HG03064 (cell line): ENCODE data around the gene MYO1E.

Experiments used
- ATAC-seq: cut with Tn5 transposase; IDR thresholded peaks from one replicate; pipeline ENCODE4 v1.9.1; 2021; ENCODE audit warnings: low read depth; ENCODE audit not compliant: unreplicated experiment

The MYO1E gene

GRCh38 chr15:59273234-59273633 is 99.4 kb downstream of the MYO1E start:
- ATAC-seq, result no peak

- no peak for ATAC-seq
Measured at GRCh38 chr15:59271595-59272201, 101.0 kb downstream of the MYO1E start.

GRCh38 chr15:59268852-59269407 is 103.7 kb downstream of the MYO1E start:
- ATAC-seq, result no peak

- ATAC-seq, result no peak
Measured at GRCh38 chr15:59268168-59268851, 104.4 kb downstream of the MYO1E start.

- no peak for ATAC-seq
Measured at GRCh38 chr15:59266028-59266427, 106.6 kb downstream of the MYO1E start.

GRCh38 chr15:59262316-59262715 is 110.4 kb downstream of the MYO1E start:
- ATAC-seq, result no peak

GRCh38 chr15:59260090-59260489 is 112.6 kb downstream of the MYO1E start:
- ATAC-seq, result no peak

- ATAC-seq, result no peak
Measured at GRCh38 chr15:59259137-59259943, 113.3 kb downstream of the MYO1E start.

- ATAC-seq, result no peak
Measured at GRCh38 chr15:59258317-59258716, 114.4 kb downstream of the MYO1E start.

GRCh38 chr15:59257140-59257539 is 115.5 kb downstream of the MYO1E start:
- ATAC-seq, result no peak

- ATAC-seq, result no peak
Measured at GRCh38 chr15:59256482-59256881, 116.2 kb downstream of the MYO1E start.

GRCh38 chr15:59255680-59256336 is 116.9 kb downstream of the MYO1E start:
- no peak for ATAC-seq

GRCh38 chr15:59252137-59252536 is 120.5 kb downstream of the MYO1E start:
- ATAC-seq, result no peak

- ATAC-seq, result peak; percentile 55
Measured at GRCh38 chr15:59251001-59251845, 121.4 kb downstream of the MYO1E start.

- no peak for ATAC-seq
Measured at GRCh38 chr15:59250249-59250648, 122.4 kb downstream of the MYO1E start.

- no peak for ATAC-seq
Measured at GRCh38 chr15:59249816-59250215, 122.9 kb downstream of the MYO1E start.

- no peak for ATAC-seq
Measured at GRCh38 chr15:59247364-59247763, 125.3 kb downstream of the MYO1E start.

GRCh38 chr15:59245559-59245958 is 127.1 kb downstream of the MYO1E start:
- ATAC-seq, result no peak

- ATAC-seq, result peak; percentile 84
Measured at GRCh38 chr15:59244337-59244736, 128.3 kb downstream of the MYO1E start.

GRCh38 chr15:59243622-59244021 is 129.0 kb downstream of the MYO1E start:
- ATAC-seq, result no peak
